Eye (tissue), 1 donor: ENCODE measurements around the gene VIT.

Experiments
- DNase-seq: peaks from one replicate; pipeline ENCODE4 v3.0.0-alpha.2; 2015

VIT gene

GRCh38 chr2:36696533-36696932 is at the start of gene VIT:
TSS of gene VIT (plus strand) at chr2:36696707. CDS start at chr2:36716371, 19,664 bp downstream.
- peak; percentile 9 for DNase-seq

- no peak for DNase-seq
These were observed 46.3 kb upstream of the VIT start for GRCh38 chr2:36650031-36650829.

GRCh38 chr2:36653155-36653554 is 43.4 kb upstream of the VIT start:
- no peak for DNase-seq

- no peak for DNase-seq
These were observed 42.4 kb upstream of the VIT start for GRCh38 chr2:36653967-36654694.

GRCh38 chr2:36655453-36655852 is 41.1 kb upstream of the VIT start:
- DNase-seq, result no peak

GRCh38 chr2:36657703-36658102 is 38.8 kb upstream of the VIT start:
- no peak for DNase-seq

GRCh38 chr2:36658277-36658748 is 38.2 kb upstream of the VIT start:
- DNase-seq, result no peak

GRCh38 chr2:36659218-36659617 is 37.3 kb upstream of the VIT start:
- DNase-seq, result no peak

- DNase-seq, result no peak
These were observed 36.6 kb upstream of the VIT start for GRCh38 chr2:36659872-36660312.

- no peak for DNase-seq
These were observed 33.9 kb upstream of the VIT start for GRCh38 chr2:36662638-36663037.

- DNase-seq, result no peak
These were observed 33.2 kb upstream of the VIT start for GRCh38 chr2:36663295-36663694.

- peak; percentile 76 for DNase-seq
These were observed 32.4 kb upstream of the VIT start for GRCh38 chr2:36663851-36664695.

GRCh38 chr2:36664696-36665076 is 31.8 kb upstream of the VIT start:
- peak; percentile 17 for DNase-seq

GRCh38 chr2:36667931-36668330 is 28.6 kb upstream of the VIT start:
- DNase-seq, result no peak

GRCh38 chr2:36670881-36671595 is 25.5 kb upstream of the VIT start:
- DNase-seq, result no peak

- no peak for DNase-seq
These were observed 24.8 kb upstream of the VIT start for GRCh38 chr2:36671731-36672130.

- peak; percentile 24 for DNase-seq
These were observed 24.3 kb upstream of the VIT start for GRCh38 chr2:36672199-36672598.

GRCh38 chr2:36675579-36676282 is 20.8 kb upstream of the VIT start:
- DNase-seq, result no peak

- no peak for DNase-seq
These were observed 20.1 kb upstream of the VIT start for GRCh38 chr2:36676364-36676763.

GRCh38 chr2:36677386-36677785 is 19.1 kb upstream of the VIT start:
- DNase-seq, result no peak

GRCh38 chr2:36677996-36678605 is 18.4 kb upstream of the VIT start:
- no peak for DNase-seq
